Vagina (tissue), 2 donors: ENCODE measurements around the gene FITM1.

Experiments
- CTCF ChIP-seq, 3 experiments: fragments of 450-650 bp in 2 of 3; fragments of 200-600 bp in 1 of 3; sonication (generic) in 1 of 3; IDR thresholded peaks; one replicate each; pipeline ENCODE4 v1.5.1; 2017 to 2019; ENCODE audit warnings: antibody characterized with exemption in 3 of 3, mild to moderate bottlenecking in 2 of 3, moderate library complexity in 2 of 3
- POLR2A ChIP-seq, 2 donors: fragments of 450-650 bp; IDR thresholded peaks; one replicate each; pipeline ENCODE4 v1.6.1; 2017; ENCODE audit warnings: antibody characterized with exemption in 2 of 2, mild to moderate bottlenecking in 2 of 2, moderate library complexity in 2 of 2

DNA sequence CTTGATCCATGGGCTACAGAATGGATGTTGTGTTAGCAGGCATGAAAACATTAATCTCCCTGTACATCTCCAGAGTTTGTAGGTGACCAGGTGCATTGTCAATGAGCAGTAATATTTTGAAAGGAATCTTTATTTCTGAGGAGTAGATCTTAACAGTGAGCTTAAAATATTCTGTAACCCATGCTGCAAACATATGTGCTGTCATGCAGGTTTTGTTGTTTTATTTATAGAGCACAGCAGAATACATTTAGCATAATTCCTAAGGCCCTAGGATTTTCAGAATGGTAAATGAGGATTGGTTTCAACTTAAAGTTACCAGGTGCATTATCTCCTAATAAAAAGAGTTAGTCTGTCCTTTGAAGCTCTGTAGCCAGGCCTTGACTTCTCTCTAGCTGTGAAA, 3.5 kb upstream of the FITM1 start:
- TF ChIP-seq CTCF (IDR thresholded peaks at IDR 0.05) = no peak
- TF ChIP-seq POLR2A (IDR thresholded peaks at IDR 0.05) = no peak
